WERI-Rb-1 (cell line): ENCODE measurements around the gene NPFF.
A peak's percentile ranks its signal among the peaks of the same experiment; 100 is the strongest.

ENCODE experiments used
- DNase-seq: peaks from one replicate; pipeline ENCODE4 v3.0.0-alpha.2; 2020
- H3K27ac ChIP-seq: fragments of 250-450 bp; sonication (Bioruptor Pico); 2 replicates; pipeline ENCODE4 v1.5.1; 2020; ENCODE audit warnings: mild to moderate bottlenecking, moderate library complexity
- H3K27me3 ChIP-seq: fragments of 250-450 bp; sonication (Bioruptor Pico); 2 replicates; pipeline ENCODE4 v1.5.1; 2021; ENCODE audit warnings: mild to moderate bottlenecking, low read depth, moderate library complexity; ENCODE audit not compliant: insufficient read depth, severe bottlenecking
- H3K36me3 ChIP-seq: fragments of 250-450 bp; sonication (Bioruptor Pico); 2 replicates; pipeline ENCODE4 v1.5.1; 2020; ENCODE audit warnings: mild to moderate bottlenecking, moderate library complexity
- H3K4me3 ChIP-seq: 2 replicates; pipeline ENCODE4 v1.5.1; 2011; ENCODE audit warnings: low read depth, mild to moderate bottlenecking, control low read depth, low read length
- H3K9me3 ChIP-seq: fragments of 250-450 bp; sonication (Bioruptor Pico); 2 replicates; pipeline ENCODE4 v1.5.1; 2021; ENCODE audit warnings: mild to moderate bottlenecking, moderate library complexity; ENCODE audit not compliant: severe bottlenecking
- CTCF ChIP-seq: IDR thresholded peaks from 2 replicates; pipeline ENCODE4 v1.5.1; 2011; ENCODE audit warnings: low read depth, mild to moderate bottlenecking, control low read depth, inconsistent platforms, low read length

The NPFF gene

DNA sequence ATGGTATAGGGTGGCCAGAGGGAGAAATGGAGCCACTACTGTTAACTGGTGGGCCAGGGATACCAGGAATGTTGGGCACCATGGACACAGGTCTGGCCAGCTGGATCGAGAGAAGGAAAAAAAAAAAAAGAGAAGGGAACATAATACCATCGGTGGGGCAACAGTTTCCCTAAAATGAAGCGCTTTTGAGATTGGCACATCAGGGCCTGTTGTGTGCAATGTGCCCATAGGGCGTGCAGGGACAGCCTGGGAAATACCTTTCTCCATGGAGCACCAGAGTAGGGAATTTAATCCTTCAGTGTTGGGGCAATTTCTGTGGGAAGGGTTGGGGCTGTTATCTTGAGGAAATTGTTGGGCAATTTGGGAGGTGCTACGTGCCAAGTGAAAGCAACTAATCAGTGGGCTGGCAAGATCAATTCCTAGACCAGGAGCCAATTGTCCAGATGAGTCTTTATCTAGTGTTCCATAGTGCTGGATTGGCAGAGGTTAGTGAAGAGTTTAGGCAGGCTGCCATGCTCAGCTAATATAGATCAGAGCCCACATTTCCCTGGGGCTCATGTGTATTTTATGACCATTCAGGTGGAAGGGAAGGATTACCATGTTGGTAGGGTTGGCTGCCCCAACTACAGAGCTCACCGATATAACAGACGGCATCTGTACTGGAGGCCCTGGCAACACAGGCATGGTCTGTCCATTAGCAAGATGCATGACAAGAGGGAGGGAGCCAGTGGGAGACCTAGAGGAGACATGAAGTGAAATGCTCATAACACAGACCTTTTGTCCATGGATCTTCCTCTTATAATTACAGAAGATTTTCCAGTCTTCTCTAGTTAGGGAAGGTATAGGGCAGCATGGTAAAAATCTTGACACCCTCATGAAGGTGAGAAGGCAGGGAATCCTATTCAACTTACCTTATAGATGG lies 25.5 kb upstream of the NPFF start:
- H3K36me3 ChIP-seq, result peaks cover 78% of the 10 kb centered on the region

GRCh38 chr12:53532021-53532420 lies 24.7 kb upstream of the NPFF start:
- no peak for DNase-seq
- Histone ChIP-seq H3K36me3 (peaks cover 82% of the 10 kb centered on the region), H3K27me3 (no peaks in the 10 kb centered on the region), H3K9me3 (no peaks in the 10 kb centered on the region), H3K4me3 (no peak overlapping the region), H3K27ac (no peak overlapping the region)
- no peak for TF ChIP-seq CTCF

More for the DNA sequence above, 25.5 kb upstream of the NPFF start:
- no peak overlapping the region for H3K4me3 ChIP-seq
- H3K27ac ChIP-seq, result no peak overlapping the region; the same call in 1 of the 2 replicates
- no peaks in the 10 kb centered on the region for H3K27me3 ChIP-seq
- TF ChIP-seq CTCF, result no peak
- H3K9me3 ChIP-seq, result no peaks in the 10 kb centered on the region
- DNase-seq, result no peak

DNA sequence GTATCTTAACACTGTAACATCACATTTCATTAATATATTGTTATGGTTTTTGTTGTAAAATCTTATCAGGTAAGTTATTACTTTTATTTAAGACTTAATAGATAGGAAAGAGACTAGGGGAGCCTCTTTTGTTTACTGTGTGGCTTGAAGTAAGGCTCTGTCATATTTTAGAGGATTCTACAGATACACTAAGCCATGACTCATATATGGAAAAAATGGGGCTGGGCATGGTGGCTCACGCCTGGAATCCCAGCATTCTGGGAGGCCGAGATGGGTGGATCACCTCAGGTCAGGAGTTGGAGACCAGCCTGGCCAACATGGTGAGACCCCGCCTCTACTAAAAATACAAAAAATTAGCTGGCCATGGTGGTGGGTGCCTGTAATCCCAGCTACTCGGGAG lies 23.6 kb upstream of the NPFF start:
- Histone ChIP-seq H3K36me3 (peaks cover 79% of the 10 kb centered on the region), H3K27me3 (no peaks in the 10 kb centered on the region), H3K9me3 (no peaks in the 10 kb centered on the region), H3K27ac (peak overlapping the region; percentile 83), H3K4me3 (no peak overlapping the region)
- TF ChIP-seq CTCF, result no peak
- DNase-seq, result no peak

DNA sequence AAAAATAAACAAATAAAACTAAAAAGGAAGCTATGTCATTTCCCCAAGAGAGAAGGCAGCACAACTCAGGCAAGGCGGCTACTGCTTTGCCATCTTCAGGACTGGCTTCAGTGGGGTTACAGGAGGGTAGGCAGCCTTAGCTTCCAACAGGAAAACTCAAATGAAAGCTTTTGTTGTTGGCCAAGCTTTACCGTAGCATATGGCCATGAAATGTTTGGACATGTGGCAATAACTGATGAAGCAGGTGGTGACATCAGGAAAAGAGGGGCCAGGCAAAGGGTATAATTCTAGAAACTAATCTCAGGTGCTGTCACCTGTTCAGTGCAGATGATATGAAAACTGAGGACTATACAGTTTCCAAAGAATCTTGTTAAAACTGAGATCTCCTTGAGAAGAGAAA lies 22.8 kb upstream of the NPFF start:
- no peak for TF ChIP-seq CTCF
- peak; percentile 46 for DNase-seq
- no peak overlapping the region for H3K4me3 ChIP-seq
- peak overlapping the region; percentile 83 for H3K27ac ChIP-seq
- no peaks in the 10 kb centered on the region for H3K9me3 ChIP-seq
- no peaks in the 10 kb centered on the region for H3K27me3 ChIP-seq
- H3K36me3 ChIP-seq, result peaks cover 80% of the 10 kb centered on the region

DNA sequence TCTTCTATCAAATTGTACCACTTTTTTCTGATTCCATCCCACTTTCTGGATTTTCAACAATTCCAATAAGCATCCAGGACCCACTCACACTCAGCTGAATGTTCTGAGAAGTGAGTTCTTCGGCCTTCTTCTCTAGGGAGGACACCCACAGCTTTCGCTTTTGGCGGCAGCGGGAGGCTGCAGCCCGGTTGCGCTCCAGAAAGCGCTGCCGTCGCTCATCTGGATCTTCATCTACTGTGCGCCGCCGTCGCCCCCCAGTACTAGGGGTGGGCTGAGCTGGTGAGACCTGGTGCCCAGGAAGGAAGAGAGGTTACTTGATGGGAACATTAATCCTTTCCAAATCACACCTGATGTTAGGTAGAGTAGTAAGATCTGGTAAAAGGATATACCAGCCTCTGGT lies 17.2 kb upstream of the NPFF start:
- H3K9me3 ChIP-seq, result no peaks in the 10 kb centered on the region
- no peak overlapping the region for H3K27ac ChIP-seq
- TF ChIP-seq CTCF, result no peak
- H3K36me3 ChIP-seq, result peaks cover 80% of the 10 kb centered on the region
- H3K27me3 ChIP-seq, result no peaks in the 10 kb centered on the region
- no peak overlapping the region for H3K4me3 ChIP-seq
- no peak for DNase-seq
